HCT116 (cell line): ENCODE measurements around the gene ALPL. TPM values are rescaled to one million over a fixed set of nuclear protein-coding genes. Genes with fewer than 3 reads are reported as not detected.

Experiments used
- ATAC-seq: fragments of 200-7000 bp; cut with Tn5 transposase; 2 replicates; pipeline ENCODE4 v1.9.1; 2020; ENCODE audit warnings: mild to moderate bottlenecking, moderate library complexity
- BruUV-seq: library from RNA; stranded (reverse); fragments of 400-500 nt; replicated peaks from 2 replicates; lab custom pipeline; 2021; lab: Mats Ljungman, UMichigan
- CTCF ChIA-PET: fragments of 300-600 bp; sonication (Branson Sonifier 250); formaldehyde crosslinking; loops from one replicate; lab custom pipeline; 2021; ENCODE audit warnings: antibody characterized with exemption; lab: Charles Lee
- POLR2A ChIA-PET: fragments of 300-600, 350-600 bp; sonication (Branson Sonifier 250); formaldehyde crosslinking; loops from one replicate; lab custom pipeline; 2021; ENCODE audit warnings: antibody characterized with exemption; lab: Charles Lee
- RAD21 ChIA-PET, 2 experiments: fragments of 300-600 bp; sonication (Branson Sonifier 250); formaldehyde crosslinking; loops; one replicate each; lab custom pipeline; 2023; ENCODE audit warnings: low total read pairs in 2 of 2; ENCODE audit not compliant: uncharacterized antibody in 2 of 2, unreplicated experiment in 2 of 2, low non-redundant PET in 1 of 2; lab: Charles Lee
- DNase-seq: peaks from one replicate; pipeline ENCODE4 v3.0.0-alpha.2; 2010; ENCODE audit warnings: low read depth, low spot score
- H2AFZ ChIP-seq: fragments of 200-600 bp; shearing (Covaris generic), sonication (generic); 2 replicates; pipeline ENCODE4 v1.6.1; 2017; ENCODE audit warnings: low read depth, mixed run types, mixed read lengths, antibody characterized with exemption, low read length; ENCODE audit not compliant: poor library complexity, severe bottlenecking
- H3K27ac ChIP-seq: 2 replicates; pipeline ENCODE4 v1.5.1; 2012; ENCODE audit warnings: low read depth, low read length
- H3K27me3 ChIP-seq: fragments of 200-600 bp; sonication (generic); 2 replicates; pipeline ENCODE4 v1.6.1; 2016; ENCODE audit warnings: mixed run types, low read length, mixed read lengths; ENCODE audit not compliant: insufficient read depth
- H3K36me3 ChIP-seq, 2 experiments: fragments of 200-500 bp in 1 of 2; fragments of 200-600 bp in 1 of 2; sonication (Bioruptor generic) in 1 of 2; sonication (generic) in 1 of 2; 2 replicates each; pipeline versions ENCODE4 v1.5.1 to v1.6.1; 2014 to 2016; ENCODE audit warnings: low read length in 2 of 2, inconsistent platforms in 1 of 2, mixed read lengths in 1 of 2, mixed run types in 1 of 2; ENCODE audit not compliant: insufficient read depth in 2 of 2, control insufficient read depth in 1 of 2
- H3K4me1 ChIP-seq, 2 experiments: fragments of 200-600 bp in 1 of 2; sonication (generic) in 1 of 2; 2 replicates each; pipeline versions ENCODE4 v1.5.1 to v1.6.1; 2012 to 2017; ENCODE audit warnings: low read length in 2 of 2, inconsistent platforms in 1 of 2, mild to moderate bottlenecking in 1 of 2, mixed read lengths in 1 of 2, mixed run types in 1 of 2, moderate library complexity in 1 of 2; ENCODE audit not compliant: insufficient read depth in 2 of 2, control insufficient read depth in 1 of 2
- H3K4me2 ChIP-seq: fragments of 200-600 bp; sonication (generic); 2 replicates; pipeline ENCODE4 v1.6.1; 2017; ENCODE audit warnings: mixed run types, low read length, mixed read lengths
- H3K4me3 ChIP-seq, 2 experiments: fragments of 200-600 bp in 1 of 2; sonication (generic) in 1 of 2; replicated peaks in 1 of 2; 2 replicates each; pipeline ENCODE4 v1.5.1; 2011 to 2016; ENCODE audit warnings: low read length in 2 of 2, control low read depth in 1 of 2, low read depth in 1 of 2, mild to moderate bottlenecking in 1 of 2, mixed read lengths in 1 of 2, mixed run types in 1 of 2
- H3K79me2 ChIP-seq: fragments of 200-600 bp; sonication (generic); 2 replicates; pipeline ENCODE4 v1.6.1; 2017; ENCODE audit warnings: mild to moderate bottlenecking, mixed run types, low read length, moderate library complexity, mixed read lengths; ENCODE audit not compliant: insufficient read depth
- H3K9ac ChIP-seq: fragments of 200-600 bp; sonication (generic); 2 replicates; pipeline ENCODE4 v1.6.1; 2016; ENCODE audit warnings: low read length, mixed read lengths
- H3K9me2 ChIP-seq: fragments of 200-600 bp; sonication (generic), shearing (Covaris generic); 2 replicates; pipeline ENCODE4 v1.6.1; 2017; ENCODE audit warnings: mixed run types, mild to moderate bottlenecking, moderate library complexity; ENCODE audit not compliant: insufficient read depth
- H3K9me3 ChIP-seq, 2 experiments: fragments of 200-500 bp in 1 of 2; fragments of 200-600 bp in 1 of 2; sonication (Bioruptor generic) in 1 of 2; sonication (generic) in 1 of 2; 2 replicates each; pipeline ENCODE4 v1.6.1; 2014 to 2017; ENCODE audit warnings: low read length in 2 of 2, mixed read lengths in 2 of 2, inconsistent platforms in 1 of 2, low read depth in 1 of 2, mild to moderate bottlenecking in 1 of 2, mixed run types in 1 of 2, moderate library complexity in 1 of 2; ENCODE audit not compliant: control insufficient read depth in 1 of 2, insufficient read depth in 1 of 2
- H4K20me1 ChIP-seq: fragments of 200-600 bp; sonication (generic), shearing (Covaris generic); 2 replicates; pipeline ENCODE4 v1.6.1; 2017; ENCODE audit warnings: mixed run types, mild to moderate bottlenecking, moderate library complexity; ENCODE audit not compliant: insufficient read depth
- ATF3 ChIP-seq: IDR thresholded peaks from 2 replicates; pipeline ENCODE4 v1.6.1; 2012
- CEBPB ChIP-seq: IDR thresholded peaks from 2 replicates; pipeline ENCODE4 v1.6.1; 2012; ENCODE audit warnings: low read depth
- CTCF ChIP-seq, 3 experiments: fragments of 200-600 bp in 1 of 3; sonication (generic) in 1 of 3; IDR thresholded peaks in 2 of 3; conservative IDR thresholded peaks in 1 of 3; 2 replicates each; pipeline ENCODE4 v1.5.1; 2012 to 2017; ENCODE audit warnings: low read depth in 2 of 3, low read length in 2 of 3, antibody characterized with exemption in 1 of 3, borderline replicate concordance in 1 of 3, control low read depth in 1 of 3, mild to moderate bottlenecking in 1 of 3, mixed read lengths in 1 of 3, mixed run types in 1 of 3, moderate library complexity in 1 of 3; ENCODE audit not compliant: insufficient read depth in 1 of 3
- ELF1 ChIP-seq: IDR thresholded peaks from 2 replicates; pipeline ENCODE4 v1.6.1; 2012; ENCODE audit warnings: low read depth, borderline replicate concordance
- EZH2 ChIP-seq: fragments of 200-600 bp; sonication (generic); IDR thresholded peaks from 2 replicates; pipeline ENCODE4 v1.6.1; 2017; ENCODE audit warnings: antibody characterized with exemption, mixed run types
- EZH2phosphoT487 ChIP-seq: fragments of 200-600 bp; IDR thresholded peaks from 2 replicates; pipeline ENCODE4 v1.6.1; 2018; ENCODE audit warnings: antibody characterized with exemption, borderline replicate concordance
- FOSL1 ChIP-seq: IDR thresholded peaks from 2 replicates; pipeline ENCODE4 v1.6.1; 2012; ENCODE audit warnings: low read depth
- MAX ChIP-seq: IDR thresholded peaks from 2 replicates; pipeline ENCODE4 v1.6.1; 2012
- POLR2A ChIP-seq: IDR thresholded peaks from 2 replicates; pipeline ENCODE4 v1.7.0; 2011; ENCODE audit warnings: borderline replicate concordance; ENCODE audit not compliant: insufficient read depth, insufficient read length; ENCODE audit errors: extremely low read depth
- RAD21 ChIP-seq: IDR thresholded peaks from 2 replicates; pipeline ENCODE4 v1.6.1; 2012; ENCODE audit warnings: low read depth, mild to moderate bottlenecking
- SP1 ChIP-seq: IDR thresholded peaks from 2 replicates; pipeline ENCODE4 v1.6.1; 2012; ENCODE audit warnings: low read depth
- SRF ChIP-seq: IDR thresholded peaks from 2 replicates; pipeline ENCODE4 v1.6.1; 2012; ENCODE audit warnings: low read depth
- TCF7L2 ChIP-seq: IDR thresholded peaks from 2 replicates; pipeline ENCODE4 v1.7.0; 2011; ENCODE audit warnings: borderline replicate concordance, inconsistent platforms; ENCODE audit not compliant: insufficient read depth, insufficient read length; ENCODE audit errors: extremely low read depth
- ZBTB33 ChIP-seq: IDR thresholded peaks from 2 replicates; pipeline ENCODE4 v1.6.1; 2011; ENCODE audit warnings: mild to moderate bottlenecking, low read length, moderate library complexity; ENCODE audit not compliant: insufficient replicate concordance; ENCODE audit errors: extremely low read depth
- ZNF274 ChIP-seq: fragments of 200-500 bp; sonication (Bioruptor generic); IDR thresholded peaks from 2 replicates; pipeline ENCODE4 v1.6.1; 2014; ENCODE audit warnings: mild to moderate bottlenecking, low read depth, low read length, inconsistent platforms
- intact Hi-C: fragments of 100-400 bp; cut with micrococcal nuclease; formaldehyde crosslinking; loops from 2 replicates; pipeline ENCODE4 v1.10.0; 2022
- total RNA-seq: library from RNA; stranded (reverse); gene quantifications from one replicate; pipeline ENCODE4 v1.2.1, GENCODE V29; 2021; ENCODE audit not compliant: unreplicated experiment

The ALPL gene
- total RNA-seq, 1 experiment from 2014 or later: 0.61 TPM

- TF ChIP-seq CTCF (IDR thresholded peaks at IDR 0.05 in 2 of 3, conservative IDR thresholded peaks at IDR 0.05 in 1 of 3; ENCODE audit: borderline replicate concordance in 1 of 3, insufficient read depth in 1 of 3, low read depth in 2 of 3, low read length in 2 of 3) (no peak), SRF (no peak), CEBPB (no peak), POLR2A (no peak), RAD21 (no peak), TCF7L2 (no peak), ATF3 (no peak), FOSL1 (no peak), EZH2phosphoT487 (no peak)
Observed at GRCh38 chr1:21550866-21551475, 41.7 kb downstream of the ALPL start (continued).

GRCh38 chr1:21552715-21553114 is 43.5 kb downstream of the ALPL start:
- no peak for DNase-seq
- Histone ChIP-seq H3K4me3 (no peak overlapping the region), H3K79me2 (no peaks in the 10 kb centered on the region), H2AFZ (no peak overlapping the region), H3K4me2 (no peak overlapping the region), H3K36me3 (no peaks in the 10 kb centered on the region), H3K9me2 (no peaks in the 10 kb centered on the region), H3K27me3 (peaks cover 9% of the 10 kb centered on the region; the same call in 1 of the 2 replicates), H3K9ac (no peak overlapping the region), H3K27ac (no peak overlapping the region), H3K9me3 (no peaks in the 10 kb centered on the region), H3K4me1 (no peaks in the 10 kb centered on the region), H4K20me1 (no peaks in the 10 kb centered on the region)
- no peak for ATAC-seq
- no TSS peak for BruUV-seq
- CTCF ChIA-PET: no interaction called here
- POLR2A ChIA-PET: no interaction called here
- RAD21 ChIA-PET: no interaction called here
- intact Hi-C loops: no loop called here
- TF ChIP-seq MAX (no peak), ZBTB33 (no peak), ELF1 (no peak), ZNF274 (no peak), TCF7L2 (no peak), EZH2phosphoT487 (no peak), EZH2 (no peak), SP1 (no peak), CTCF (IDR thresholded peaks at IDR 0.05 in 2 of 3, conservative IDR thresholded peaks at IDR 0.05 in 1 of 3; ENCODE audit: borderline replicate concordance in 1 of 3, insufficient read depth in 1 of 3, low read depth in 2 of 3, low read length in 2 of 3) (no peak)
